Inferior parietal cortex (tissue), 1 donor: ENCODE measurements around the gene PDCD1LG2.

Experiments
- DNase-seq: peaks from one replicate; pipeline ENCODE4 v3.0.0-alpha.2; 2016; ENCODE audit errors: extremely low spot score

Gene PDCD1LG2

DNA sequence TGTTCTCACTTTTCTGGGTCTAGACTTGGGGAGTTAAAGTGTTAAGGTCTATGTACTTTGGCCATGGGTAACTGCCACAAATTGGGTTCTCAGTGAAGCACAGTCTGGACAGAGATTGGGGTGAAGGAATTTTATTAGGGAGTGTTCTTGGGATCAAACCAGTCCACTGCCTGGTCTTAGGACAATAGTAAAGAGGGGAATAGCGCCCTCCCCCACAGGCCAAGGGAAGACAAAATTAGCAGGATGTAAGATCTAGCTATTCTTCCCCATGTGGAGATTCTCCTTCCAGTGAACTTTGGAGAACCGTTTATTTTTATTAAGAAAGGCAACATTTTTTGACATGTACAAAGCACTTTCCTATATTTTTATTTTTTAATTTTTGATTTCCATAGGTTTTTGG lies 100.2 kb downstream of the PDCD1LG2 start:
- DNase-seq: no peak

DNA sequence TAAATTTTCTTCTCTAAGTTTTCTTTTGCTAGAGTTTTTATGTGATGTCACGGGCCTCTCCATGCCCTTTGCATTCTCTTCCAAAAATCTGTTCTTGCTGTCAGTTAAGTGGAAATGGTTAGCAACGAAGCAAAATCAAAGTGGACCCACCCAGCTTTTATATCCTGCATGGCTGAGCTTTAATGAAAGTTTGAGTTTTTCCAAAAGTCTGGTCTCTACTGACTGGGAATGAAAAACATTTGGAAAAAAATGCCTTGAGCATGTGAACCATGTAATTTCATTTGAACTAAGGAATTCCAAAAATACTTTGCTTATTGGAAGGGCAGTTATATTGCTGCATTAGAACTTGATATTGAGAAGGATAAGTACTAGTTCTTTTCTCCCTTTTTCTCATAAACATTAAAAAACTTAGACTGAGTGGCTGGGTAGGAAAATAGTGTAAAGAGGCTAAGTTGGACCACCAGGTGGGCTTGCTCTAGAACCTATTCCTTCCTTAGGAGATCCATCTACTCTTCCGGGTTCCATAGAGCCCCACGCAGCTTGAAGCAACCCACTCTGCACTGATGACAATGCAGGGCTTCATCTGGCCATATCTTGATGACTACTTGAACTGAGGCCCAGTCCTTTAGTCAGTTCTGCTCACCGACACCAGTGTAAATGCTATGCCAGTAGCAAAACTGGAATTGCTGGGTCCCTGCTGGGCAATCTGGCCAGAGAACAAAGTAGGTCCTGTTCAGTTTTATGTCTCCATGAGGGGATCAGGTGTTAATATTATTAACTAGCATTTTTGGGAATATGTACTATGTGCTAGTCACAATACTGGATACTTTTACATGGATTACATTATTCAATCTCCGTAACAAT lies 101.2 kb downstream of the PDCD1LG2 start:
- no peak for DNase-seq

DNA sequence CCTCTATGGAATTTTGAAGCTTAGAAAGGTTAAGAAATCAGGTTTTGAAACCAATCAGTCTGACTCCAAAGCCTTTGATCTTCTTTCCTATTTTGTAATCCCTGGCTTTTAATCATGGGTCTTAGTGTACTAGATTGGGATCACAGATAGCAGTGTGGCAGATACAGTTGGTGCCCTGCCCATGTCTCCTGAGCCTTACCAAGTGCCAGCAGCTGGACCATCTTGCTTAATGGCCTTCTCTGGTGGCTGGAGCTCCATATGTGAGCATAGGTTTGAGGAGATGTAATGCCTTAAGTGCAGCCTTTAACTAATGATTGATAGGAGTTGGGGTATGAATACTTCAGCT lies 101.8 kb downstream of the PDCD1LG2 start:
- no peak for DNase-seq

DNA sequence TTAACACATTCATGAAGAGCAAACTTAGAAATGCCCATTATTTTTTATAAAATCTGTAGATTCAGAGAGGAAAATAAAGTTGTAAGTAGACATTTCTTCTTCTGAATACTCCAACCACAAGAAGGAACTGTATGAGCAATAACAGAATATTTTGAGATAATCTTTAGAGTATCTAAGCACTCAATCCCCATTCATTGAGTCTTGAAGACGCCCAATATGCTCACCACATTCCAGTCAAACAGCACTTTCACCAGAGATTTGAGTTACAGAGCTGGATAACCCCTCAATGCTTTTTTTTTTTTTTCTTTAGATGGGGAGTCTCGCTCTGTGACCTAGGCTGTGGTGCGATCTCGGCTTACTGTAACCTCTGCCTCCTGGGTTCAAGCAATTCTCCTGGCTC lies 103.9 kb downstream of the PDCD1LG2 start:
- DNase-seq: no peak

DNA sequence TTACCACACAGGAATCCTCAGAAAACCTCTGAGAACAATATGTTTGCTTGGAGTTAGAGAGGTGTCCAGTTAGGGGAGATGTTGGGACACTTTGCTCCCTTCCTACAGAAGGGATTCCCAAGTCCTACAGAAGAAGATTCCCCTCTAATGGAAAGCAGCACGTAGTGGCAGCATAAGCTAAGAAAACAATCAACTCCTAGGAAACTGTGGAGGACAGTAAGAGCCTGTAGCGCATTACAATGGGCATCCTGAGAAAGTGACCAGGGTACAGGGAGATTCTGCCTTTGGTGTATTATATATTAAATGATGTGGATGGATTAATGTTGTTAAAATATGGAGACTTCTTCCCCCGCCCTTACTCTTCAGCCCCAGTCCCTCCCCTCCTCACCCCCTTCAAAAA lies 104.7 kb downstream of the PDCD1LG2 start:
- no peak for DNase-seq

DNA sequence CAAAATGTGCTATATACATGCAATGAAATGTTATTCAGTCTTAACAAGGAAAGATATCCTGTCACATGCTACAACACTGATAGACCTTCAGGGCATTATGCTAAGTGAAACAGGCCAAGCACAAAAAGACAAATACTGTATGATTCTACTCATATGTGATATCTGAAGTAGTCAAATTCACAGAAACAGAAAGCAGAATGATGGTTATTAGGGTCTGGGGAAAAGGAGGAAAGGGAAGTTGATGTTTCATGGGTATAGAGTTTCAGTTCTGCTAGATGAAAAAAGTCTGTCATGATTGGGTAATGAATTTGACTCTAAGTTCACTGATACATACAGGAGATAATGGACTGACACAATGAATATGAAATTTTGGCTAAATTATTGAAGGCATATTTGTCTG lies 107.4 kb downstream of the PDCD1LG2 start:
- no peak for DNase-seq

DNA sequence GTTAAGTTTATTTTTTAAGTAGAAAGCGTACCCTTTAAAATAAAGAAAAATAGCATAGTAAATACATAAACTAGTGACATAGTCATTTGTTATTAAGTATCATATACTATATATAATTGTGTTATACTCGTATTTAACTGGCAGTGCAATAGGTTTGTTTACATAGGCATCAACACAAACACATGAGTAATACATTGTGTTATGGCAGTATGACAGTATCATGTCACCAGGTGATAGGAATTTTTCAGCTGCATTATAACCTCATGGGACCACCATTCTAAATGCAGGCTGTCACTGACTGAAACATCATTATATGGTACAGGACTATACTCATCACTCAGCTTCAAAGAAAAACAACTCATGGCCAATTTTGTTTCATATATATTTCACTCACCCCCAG lies 110.2 kb downstream of the PDCD1LG2 start:
- no peak for DNase-seq
